Renal cortex interstitium (tissue), 11 donors: ENCODE results near the gene NEO1. TPM values are rescaled to one million over a fixed set of nuclear protein-coding genes. Genes with fewer than 3 reads are reported as not detected.

ENCODE experiments used
- DNase-seq, 11 donors: peaks; one replicate each; pipeline ENCODE4 v3.0.0-alpha.2; 2013; ENCODE audit warnings: low read depth in 9 of 11, low spot score in 4 of 11; ENCODE audit errors: extremely low read depth in 1 of 11
- polyA plus RNA-seq, 3 donors: library from polyadenylated mRNA; unstranded; fragments of 120-200 nt; gene quantifications; one replicate each; pipeline ENCODE4 v1.2.1, GENCODE V29; 2013; ENCODE audit not compliant: insufficient read length in 3 of 3

NEO1 gene
- polyA plus RNA-seq, 3 donors = 128 to 150 (median 142) TPM

DNA sequence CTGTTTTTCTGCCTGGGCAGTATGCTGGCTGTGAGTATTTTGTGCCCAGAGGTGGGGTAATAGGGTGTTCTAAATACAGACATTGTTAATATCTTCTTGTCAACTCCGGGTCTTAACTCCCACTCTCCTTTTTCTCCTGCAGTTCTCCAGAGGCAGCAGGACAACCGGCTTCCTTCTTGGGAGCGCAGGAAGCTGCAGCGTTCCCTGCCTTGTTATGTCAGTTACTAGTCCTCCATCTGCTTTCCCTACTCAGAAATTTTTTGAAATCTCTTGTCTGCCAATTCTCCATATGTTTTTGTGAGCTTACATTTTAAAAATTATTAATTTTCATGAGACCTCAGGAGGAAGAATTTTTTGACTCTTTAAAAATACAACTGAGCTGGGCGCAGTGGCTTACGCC is 67.2 kb downstream of the NEO1 start:
- DNase-seq = no peak

DNA sequence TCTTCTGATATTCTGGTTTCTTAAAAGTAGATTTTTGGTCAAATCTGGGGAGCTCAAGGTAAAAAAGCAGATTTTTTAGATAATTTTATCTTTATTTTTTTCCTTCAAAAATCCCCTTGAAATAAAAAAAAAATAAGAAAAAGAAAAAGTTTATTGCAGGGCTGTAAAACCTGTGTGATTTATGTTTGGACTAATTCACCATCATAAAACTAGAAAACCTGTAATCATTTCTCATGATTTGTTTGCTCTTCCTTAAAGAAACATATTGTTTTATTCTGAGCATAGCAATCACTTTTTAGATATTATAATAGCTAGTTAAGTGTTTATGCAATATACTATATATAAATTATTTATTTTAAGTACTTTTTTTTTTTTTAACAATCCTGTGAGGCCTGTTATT is 68.0 kb downstream of the NEO1 start:
- no peak for DNase-seq

DNA sequence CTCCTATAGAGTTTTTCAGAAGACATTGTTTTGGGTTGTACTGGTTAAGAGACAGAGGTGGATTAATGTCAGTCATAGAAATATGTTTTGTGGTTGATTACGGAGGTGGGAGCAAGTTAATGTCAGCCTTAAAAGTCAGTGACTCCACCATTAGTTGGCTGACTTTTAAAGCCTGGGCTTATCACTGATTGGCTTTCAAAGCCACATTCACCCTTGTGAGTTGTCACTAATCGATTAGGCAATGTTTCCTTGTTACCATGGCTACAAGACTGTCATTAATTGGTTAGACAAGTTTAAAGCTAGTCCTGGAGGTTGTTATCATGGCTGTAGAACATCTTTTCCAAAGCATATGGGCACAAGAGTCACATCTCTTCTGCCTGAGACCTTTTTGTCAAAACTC is 73.0 kb downstream of the NEO1 start:
- no peak for DNase-seq

DNA sequence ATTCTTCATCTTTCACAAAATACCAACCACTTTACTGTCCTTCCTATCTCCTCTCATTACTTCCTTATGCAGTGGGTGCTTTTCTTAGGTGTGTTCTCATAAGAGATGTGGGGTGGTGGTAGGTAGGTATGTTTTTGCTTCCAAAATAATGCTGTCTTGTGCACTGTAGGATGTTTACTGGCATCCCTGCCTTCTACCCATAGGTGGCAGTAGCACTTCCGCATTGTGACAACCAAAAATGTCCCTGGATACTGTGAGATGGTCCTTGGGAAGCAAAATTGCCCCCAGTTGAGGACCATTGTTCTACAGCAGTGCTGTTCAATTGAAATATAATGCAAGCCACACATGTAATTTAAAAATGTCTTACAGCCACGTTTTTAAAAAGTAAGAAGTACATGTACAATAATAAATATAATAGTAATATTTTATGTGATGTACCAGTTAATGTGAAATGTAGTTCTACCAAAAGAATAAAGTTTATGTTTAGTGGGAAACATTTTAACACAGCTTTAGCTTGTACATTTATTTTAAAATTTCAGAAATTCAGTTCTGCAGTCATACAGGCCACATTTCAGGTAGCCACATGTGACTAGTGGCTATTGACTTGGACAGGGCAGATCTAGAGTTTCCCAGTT is 75.2 kb downstream of the NEO1 start:
- DNase-seq = peak in 1 of 11 donors; percentile 13

DNA sequence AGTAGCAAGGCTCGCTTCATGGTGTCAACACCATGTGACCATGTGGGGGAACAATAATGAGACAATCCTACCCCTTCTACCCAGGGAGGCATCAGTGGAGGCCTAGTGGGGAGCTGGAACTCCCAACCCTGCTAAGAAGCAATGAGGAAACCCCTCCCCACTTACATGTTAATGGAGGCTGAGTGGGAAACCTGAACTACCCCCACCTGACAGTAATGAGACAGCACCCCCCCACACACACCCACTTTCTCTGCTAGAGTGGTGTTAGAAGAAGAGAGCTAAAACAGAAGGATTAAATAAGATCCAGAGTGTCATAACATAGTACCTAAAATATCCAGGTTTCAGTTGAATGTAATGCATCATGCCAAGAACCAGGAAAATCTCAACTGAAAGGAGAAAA is 78.6 kb downstream of the NEO1 start:
- DNase-seq = no peak

DNA sequence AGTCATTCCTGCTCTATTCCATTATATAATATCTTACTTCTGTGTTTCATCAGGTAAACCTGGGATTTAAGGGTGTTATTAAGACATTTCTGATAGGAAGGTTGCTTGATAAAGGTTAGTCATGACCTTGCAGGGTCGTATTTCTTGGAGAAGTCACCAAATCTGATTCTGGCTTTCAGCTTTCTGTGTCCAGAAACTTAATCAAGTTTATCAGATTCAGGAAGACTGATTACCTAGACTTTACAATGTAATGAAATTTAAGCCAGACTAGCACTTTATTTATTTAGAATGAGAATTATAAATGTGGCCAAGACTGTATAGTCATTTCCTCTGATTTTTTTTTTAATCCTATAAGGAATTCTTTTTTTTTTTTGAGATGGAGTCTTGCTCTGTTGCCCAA is 81.9 kb downstream of the NEO1 start:
- DNase-seq = no peak

DNA sequence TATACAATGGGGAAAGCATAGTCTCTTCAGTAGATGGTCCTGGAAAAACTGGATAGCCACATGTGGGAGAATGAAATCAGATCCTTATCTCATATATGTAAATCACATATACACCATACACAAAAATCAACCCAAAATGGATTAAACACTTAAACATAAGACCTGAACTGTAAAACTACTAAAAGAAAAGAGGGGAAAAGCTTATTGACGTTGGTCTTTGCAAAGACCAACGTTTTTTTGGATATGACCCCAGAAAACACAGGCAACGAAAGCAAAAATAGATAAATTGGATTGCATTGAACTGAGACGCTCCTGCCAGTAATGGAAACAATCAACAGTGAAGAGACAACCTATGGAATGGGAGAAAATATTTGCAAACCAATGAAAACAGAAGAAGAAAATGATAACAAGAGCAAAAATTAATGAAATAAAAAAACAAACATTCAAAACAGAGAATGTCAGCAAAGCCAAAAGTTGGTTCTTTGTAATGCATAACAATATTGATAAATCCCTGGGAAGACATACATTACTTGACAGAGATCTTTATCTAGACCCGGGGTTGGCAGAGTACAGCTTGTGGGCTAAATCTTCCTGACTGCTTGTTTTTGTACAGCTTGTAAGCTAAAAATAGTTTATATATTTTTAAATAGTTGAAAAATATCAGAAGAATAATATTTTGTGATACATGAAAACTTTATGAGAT is 86.9 kb downstream of the NEO1 start:
- DNase-seq = no peak

DNA sequence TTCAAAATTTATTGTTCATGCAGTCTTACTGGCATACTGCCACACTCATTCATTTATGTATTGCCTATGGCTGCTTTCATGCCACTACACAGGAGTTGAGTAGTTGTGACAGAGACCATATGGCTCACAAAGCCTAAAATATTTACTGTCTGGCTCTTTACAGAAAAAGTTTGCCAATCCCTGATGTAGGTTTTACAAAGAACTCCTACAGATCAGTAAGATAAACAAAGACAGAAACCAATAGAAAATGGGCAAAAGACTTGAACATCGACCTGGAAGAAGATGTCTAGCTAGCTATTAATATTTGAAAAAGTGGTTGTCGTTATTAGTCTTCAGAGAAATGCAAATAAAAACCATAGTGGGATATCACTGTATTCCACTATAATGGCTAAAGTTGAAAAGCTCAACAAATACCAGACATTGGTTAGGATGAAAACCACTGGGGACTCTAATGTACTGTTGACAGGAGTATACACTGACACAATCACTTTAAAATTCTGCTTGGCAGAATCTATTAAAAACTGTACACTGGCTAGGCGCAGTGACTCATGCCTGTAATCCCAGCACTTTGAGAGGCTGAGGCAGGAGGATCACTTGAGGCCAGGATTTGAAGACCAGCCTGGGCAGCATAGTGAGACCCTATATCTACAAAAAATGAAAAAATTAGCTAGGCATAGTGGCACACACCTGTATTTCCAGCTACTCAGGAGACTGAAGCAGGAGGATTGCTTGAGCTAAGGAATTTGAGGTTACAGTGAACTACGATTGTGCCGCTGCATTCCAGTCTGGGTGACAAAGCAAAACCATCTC is 87.7 kb downstream of the NEO1 start:
- DNase-seq = no peak

DNA sequence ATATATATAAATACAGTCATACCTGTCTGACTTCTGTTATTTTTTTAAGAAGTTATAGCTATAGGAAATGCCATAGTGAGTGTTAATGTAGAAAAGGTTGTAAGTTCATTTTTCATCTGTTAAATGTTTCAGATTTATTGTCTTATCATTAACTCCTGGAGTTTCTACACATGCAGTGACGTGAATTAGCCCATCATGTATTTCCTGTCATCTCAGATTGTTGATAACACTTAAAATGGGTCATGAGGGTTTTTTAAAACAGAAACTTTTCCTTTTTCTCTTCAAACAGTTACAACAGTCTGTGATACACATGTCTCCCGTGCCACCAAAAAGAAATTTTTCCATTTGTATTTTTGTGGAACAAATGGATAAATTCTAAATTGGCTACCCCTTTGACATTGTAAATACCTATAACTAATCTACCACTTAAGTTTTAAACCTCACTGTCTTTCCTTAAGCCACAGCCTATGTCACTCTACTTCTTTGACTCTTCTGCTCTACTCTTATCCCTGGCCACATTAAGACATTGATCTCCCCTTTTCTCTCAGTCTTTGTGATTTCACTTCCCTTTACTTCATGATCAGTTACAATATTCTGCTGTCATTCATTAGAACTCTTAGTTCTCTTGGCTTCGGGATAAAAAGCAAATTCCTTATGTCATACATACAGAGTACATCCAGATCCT is 89.1 kb downstream of the NEO1 start:
- DNase-seq = no peak

DNA sequence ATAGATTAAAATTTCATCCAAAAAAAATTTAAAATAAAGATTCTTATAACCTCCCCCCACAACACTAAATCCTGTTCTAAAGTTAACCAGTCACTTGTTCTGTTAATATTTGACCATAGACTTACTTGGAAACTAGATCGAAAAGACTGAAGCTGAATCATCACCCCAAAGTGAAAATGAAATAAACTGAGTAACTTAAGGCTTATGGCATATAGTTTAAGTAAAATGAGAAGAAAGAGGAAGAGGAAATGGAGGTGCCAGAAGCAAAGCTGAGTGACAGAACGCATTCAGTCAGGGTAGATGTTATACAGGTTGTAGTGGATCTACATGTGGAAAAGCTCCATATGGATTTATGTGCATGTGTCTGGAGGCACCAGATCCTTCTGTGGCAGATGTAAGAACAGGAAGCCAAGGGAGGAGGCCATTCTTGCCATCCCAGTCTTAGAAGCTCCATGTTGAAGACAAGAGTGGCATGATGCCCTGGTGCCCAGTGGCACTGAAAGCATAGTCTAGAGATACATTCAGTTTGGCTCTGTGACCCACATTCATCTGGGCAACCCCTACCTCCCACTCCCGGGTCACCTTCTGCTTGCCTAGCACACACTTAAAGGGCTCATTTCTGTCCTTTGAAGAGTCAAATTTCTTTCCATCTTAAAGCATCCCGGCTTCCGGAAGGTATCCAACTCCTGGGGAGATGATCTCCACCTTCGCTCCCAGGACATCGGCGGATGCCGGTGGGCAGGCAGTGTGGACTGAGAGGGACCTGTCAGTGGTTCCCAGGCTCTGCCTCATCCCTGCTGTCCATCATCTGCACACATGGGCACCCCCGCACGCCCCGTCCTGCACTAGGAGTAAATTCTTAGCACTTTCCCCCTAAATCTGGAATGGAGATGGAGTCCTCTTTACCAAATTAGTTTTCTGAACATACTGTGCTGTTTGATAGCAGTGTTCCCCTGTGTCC is 90.8 kb downstream of the NEO1 start:
- no peak for DNase-seq

DNA sequence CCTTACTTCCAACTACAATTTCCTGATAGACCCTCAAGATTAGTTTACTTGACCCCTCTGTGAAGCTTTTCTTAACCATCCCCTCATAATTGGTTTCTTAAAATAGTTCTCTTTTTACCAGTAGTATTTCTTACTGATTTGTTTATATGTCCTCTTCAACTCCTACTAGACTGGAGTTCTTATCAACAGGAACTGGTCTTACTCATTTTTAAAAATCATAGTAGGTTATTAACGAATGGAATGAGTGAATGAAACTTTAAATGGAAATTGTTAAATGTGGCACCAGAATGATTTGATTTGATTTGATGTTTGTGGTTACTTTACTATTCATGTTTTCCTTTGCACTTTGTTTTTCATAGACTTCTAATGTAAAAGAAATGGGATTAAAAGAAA is 91.5 kb downstream of the NEO1 start:
- no peak for DNase-seq

DNA sequence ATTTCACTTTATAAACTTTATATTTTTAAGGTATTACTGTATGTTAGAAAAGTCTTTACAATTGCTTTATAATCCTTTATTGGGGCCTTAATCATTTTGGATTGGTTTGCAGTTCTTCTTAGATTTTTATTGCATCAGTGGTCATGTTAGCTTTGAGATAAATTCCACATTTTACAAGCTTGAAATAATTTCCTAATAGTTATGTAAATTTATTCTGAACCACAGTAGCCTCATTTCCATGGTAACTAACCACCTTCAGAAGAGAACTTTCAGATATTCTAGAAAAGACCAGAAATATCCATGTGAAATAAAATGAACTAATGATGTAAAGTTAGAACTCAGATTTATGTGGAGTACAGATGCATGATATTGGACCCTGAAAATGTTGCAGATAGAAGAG is 94.2 kb downstream of the NEO1 start:
- DNase-seq = no peak

DNA sequence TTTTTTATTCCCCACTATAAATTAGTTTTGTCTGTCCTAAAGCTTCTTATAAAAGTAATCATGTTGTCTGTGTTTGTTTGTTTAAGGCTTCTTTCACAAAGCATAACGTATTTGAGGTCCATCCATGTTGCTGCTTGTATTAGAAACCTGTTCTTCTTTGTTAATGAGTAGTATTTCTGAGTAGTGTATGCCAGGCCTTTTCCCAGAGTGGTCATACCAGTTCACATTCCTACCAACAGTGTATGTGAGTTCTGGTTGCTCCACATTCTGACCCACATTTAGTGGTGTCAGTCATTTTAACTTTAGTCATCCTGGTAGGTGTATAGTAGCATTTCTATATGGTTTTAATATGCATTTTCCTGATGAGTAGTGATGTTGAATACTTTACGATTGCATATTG is 98.6 kb downstream of the NEO1 start:
- DNase-seq = no peak

DNA sequence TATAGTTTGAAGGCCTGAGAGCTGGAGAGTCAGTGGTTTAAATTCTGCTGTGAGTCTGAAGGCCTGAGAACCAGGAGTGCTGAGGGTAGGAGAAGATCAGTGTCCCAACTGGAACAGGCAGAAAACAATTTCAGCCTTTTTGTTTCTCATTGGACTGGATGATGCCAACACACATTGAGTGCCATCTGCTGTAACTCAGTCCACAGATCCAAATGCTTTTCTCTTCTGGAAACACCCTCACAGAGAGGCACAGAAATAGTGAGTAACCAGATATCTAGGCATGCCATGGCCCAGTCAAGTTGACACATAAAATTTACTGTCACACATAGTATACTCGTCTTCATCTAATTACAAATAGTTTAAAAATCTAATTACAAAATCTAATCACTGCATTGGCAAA is 100.8 kb downstream of the NEO1 start:
- no peak for DNase-seq

DNA sequence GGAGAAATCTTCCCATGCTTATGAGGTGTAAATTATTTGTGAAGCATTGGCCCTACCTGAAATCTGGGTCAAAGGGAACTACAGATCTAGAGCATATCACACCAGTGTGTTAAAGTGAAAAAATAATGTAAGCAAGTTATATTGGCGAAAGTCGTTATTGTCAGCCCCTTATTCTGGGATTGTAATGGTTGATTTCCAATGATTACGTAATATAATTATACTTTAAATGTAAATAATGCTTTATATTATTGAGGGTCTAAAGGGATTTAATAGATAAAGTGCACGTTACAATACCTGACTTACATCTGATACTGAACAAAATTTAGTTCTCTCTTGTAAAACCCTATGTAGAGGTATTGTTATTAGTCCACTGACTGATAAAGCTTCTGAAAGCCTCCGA is 101.2 kb downstream of the NEO1 start:
- no peak for DNase-seq

DNA sequence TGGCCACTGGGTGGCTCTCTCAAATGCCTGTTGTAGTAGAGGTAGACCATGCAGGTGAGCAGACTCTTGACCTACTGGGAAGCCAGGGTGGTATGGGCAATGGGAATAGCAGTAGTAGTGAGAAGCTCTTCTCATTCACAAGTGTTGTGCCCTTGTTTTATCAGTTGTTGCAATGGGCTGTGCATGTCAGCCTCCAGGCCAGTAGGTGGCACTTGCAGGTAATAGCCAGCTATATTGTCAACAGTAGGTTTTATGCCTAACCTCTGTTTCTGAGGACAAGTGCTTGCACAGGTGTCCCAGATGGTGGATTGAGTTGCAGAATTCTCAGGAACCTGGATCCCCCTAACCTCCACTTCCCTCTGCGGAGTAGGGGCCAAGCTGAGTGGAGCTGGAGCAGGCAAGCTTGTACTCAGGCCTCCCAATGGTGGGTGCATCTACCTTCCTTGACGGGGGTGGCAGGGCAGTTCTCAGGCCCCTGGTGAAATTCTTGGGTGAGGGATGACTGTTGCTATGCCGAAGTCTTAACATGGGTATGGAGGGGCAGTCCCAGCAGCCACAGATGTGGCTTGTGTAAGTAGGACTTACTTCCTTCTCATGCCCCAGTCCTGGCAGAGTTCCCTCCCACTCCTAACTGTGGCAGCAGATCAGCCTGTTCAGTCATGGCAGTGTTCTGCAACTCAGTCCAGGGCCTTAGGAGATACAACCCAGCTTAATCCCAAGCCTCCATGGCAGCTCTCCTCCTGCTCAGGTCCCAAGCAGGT is 104.3 kb downstream of the NEO1 start:
- no peak for DNase-seq

DNA sequence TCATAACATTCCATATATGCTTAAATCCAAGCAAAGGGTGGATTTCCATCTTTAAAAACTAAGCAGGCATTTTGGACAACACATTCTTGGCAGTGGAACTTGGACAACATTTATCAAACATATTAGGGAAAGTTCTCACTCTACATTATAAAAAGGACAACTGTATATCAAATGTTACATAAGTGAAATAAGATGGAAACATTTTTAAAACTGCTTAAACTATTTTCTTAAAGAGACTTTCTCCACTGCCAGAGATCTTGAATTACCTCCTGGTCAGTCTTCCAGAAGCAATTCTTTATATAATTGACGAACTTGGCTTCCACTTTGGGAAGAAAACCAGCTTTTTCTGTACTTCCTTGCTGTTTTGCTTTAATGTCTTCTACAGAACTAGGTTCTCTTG is 109.3 kb downstream of the NEO1 start:
- no peak for DNase-seq

DNA sequence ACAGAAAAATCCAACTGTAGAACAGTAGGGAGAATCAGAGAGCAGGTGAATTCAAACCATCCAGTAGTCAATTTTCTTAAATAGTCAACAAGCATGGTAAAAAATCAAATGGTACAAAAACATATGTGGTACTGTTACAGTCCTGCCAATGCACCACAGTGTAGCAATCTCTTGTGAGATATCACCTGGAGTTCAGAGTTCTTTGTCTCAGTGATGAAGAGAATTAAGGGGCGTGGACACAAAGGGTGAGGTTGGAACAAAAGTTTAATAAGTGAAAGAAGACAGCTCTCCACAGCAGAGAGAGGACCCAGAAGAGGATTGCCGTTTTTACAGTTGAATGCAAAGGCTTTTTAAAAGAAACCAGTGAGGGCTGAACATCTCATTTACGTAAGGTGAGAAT is 113.2 kb downstream of the NEO1 start:
- DNase-seq = no peak
